Lower leg skin (tissue), 3 donors: ENCODE data around the gene SLC6A17.

Source experiments
- CTCF ChIP-seq, 3 donors: fragments of 450-650 bp; IDR thresholded peaks; one replicate each; pipeline ENCODE4 v1.5.1; 2016; ENCODE audit warnings: antibody characterized with exemption in 3 of 3, mild to moderate bottlenecking in 3 of 3, moderate library complexity in 2 of 3
- POLR2A ChIP-seq, 2 donors: fragments of 450-650 bp; IDR thresholded peaks; one replicate each; pipeline ENCODE4 v1.6.1; 2016 to 2017; ENCODE audit warnings: antibody characterized with exemption in 2 of 2, mild to moderate bottlenecking in 1 of 2, moderate library complexity in 1 of 2

- TF ChIP-seq POLR2A (IDR thresholded peaks at IDR 0.05), result no peak
- TF ChIP-seq CTCF (IDR thresholded peaks at IDR 0.05), result no peak
These were observed 91.8 kb downstream of the SLC6A17 start for GRCh38 chr1:110242062-110242461.
